H1 (cell line): ENCODE measurements around the gene ARHGEF7. TPM values are rescaled to one million over a fixed set of nuclear protein-coding genes. Genes with fewer than 3 reads are reported as not detected.

Experiments used
- CTCF ChIA-PET: fragments of 300-600 bp; sonication (Branson Sonifier 250); formaldehyde crosslinking; loops from one replicate; lab custom pipeline; 2021; ENCODE audit not compliant: partially characterized antibody; lab: Charles Lee
- POLR2A ChIA-PET: fragments of 300-600 bp; sonication (Branson Sonifier 250); formaldehyde crosslinking; loops from one replicate; lab custom pipeline; 2021; ENCODE audit warnings: inconsistent platforms; ENCODE audit not compliant: partially characterized antibody; lab: Charles Lee
- DNase-seq, 2 experiments: peaks; one replicate each; pipeline versions ENCODE4 v3.0.0 to v3.0.0-alpha.2; 2010 to 2022; ENCODE audit warnings: low spot score in 2 of 2, low read depth in 1 of 2, mixed read lengths in 1 of 2
- FAIRE-seq: peaks from 2 replicates; lab custom pipeline; 2011; peaks lifted over from hg19 to GRCh38; lab: Jason Lieb, UNC
- H2AFZ ChIP-seq: 2 replicates; pipeline ENCODE4 v1.8.1; 2012; ENCODE audit warnings: low read length, inconsistent platforms
- H2AK5ac ChIP-seq: 2 replicates; pipeline ENCODE4 v1.6.1; 2013; ENCODE audit warnings: low read depth, low read length
- H2BK120ac ChIP-seq: replicated peaks from 2 replicates; pipeline ENCODE3; 2013; ENCODE audit warnings: low read depth, low read length, inconsistent platforms
- H2BK12ac ChIP-seq: 2 replicates; pipeline ENCODE4 v1.6.1; 2013; ENCODE audit warnings: low read depth, low read length
- H2BK15ac ChIP-seq: 2 replicates; pipeline ENCODE4 v1.6.1; 2013; ENCODE audit warnings: low read length
- H2BK20ac ChIP-seq: 2 replicates; pipeline ENCODE4 v1.6.1; 2013; ENCODE audit warnings: low read length
- H2BK5ac ChIP-seq: 2 replicates; pipeline ENCODE4 v1.6.1; 2013; ENCODE audit warnings: low read depth, low read length
- H3K14ac ChIP-seq: 2 replicates; pipeline ENCODE4 v1.6.1; 2013; ENCODE audit warnings: inconsistent platforms; ENCODE audit not compliant: insufficient read length
- H3K18ac ChIP-seq: 2 replicates; pipeline ENCODE4 v1.6.1; 2013; ENCODE audit warnings: low read length; ENCODE audit errors: extremely low read depth
- H3K23ac ChIP-seq: 2 replicates; pipeline ENCODE4 v1.6.1; 2013; ENCODE audit warnings: inconsistent platforms; ENCODE audit not compliant: insufficient read length
- H3K23me2 ChIP-seq: 2 replicates; pipeline ENCODE4 v1.6.1; 2013; ENCODE audit warnings: low read depth, low read length
- H3K27ac ChIP-seq: 2 replicates; pipeline ENCODE4 v1.6.1; 2011; ENCODE audit warnings: low read depth, low read length, inconsistent platforms
- H3K27me3 ChIP-seq, 4 experiments: replicated peaks in 1 of 4; 1 replicate in 1 of 4; 2 replicates in 3 of 4; pipeline versions ENCODE4 v1.6.1 to v1.8.1; 2011 to 2013; ENCODE audit warnings: low read length in 3 of 4, mild to moderate bottlenecking in 3 of 4, inconsistent platforms in 2 of 4, mixed read lengths in 2 of 4, moderate library complexity in 1 of 4; ENCODE audit not compliant: control insufficient read depth in 3 of 4, insufficient read depth in 3 of 4; ENCODE audit errors: extremely low read depth in 1 of 4
- H3K36me3 ChIP-seq, 4 experiments: 2 replicates each; pipeline versions ENCODE4 v1.6.1 to v1.8.1; 2011 to 2013; ENCODE audit warnings: mild to moderate bottlenecking in 4 of 4, low read length in 3 of 4, moderate library complexity in 2 of 4, control low read depth in 1 of 4, inconsistent platforms in 1 of 4; ENCODE audit not compliant: insufficient read depth in 4 of 4, control insufficient read depth in 2 of 4
- H3K4ac ChIP-seq: replicated peaks from 2 replicates; pipeline ENCODE3; 2013; ENCODE audit warnings: low read length, low read depth, mixed read lengths, inconsistent platforms; ENCODE audit not compliant: insufficient read length
- H3K4me1 ChIP-seq, 4 experiments: replicated peaks in 1 of 4; 1 replicate in 1 of 4; 2 replicates in 3 of 4; pipeline versions ENCODE4 v1.6.1 to v1.8.1; 2011 to 2013; ENCODE audit warnings: low read length in 3 of 4, inconsistent platforms in 2 of 4, mixed read lengths in 1 of 4; ENCODE audit not compliant: insufficient read depth in 4 of 4, control insufficient read depth in 3 of 4
- H3K4me2 ChIP-seq, 2 experiments: 2 replicates each; pipeline versions ENCODE4 v1.6.1 to v1.8.1; 2011 to 2013; ENCODE audit warnings: low read depth in 2 of 2, low read length in 2 of 2, control low read depth in 1 of 2, inconsistent platforms in 1 of 2, mild to moderate bottlenecking in 1 of 2; ENCODE audit not compliant: insufficient read depth in 1 of 2
- H3K4me3 ChIP-seq, 4 experiments: fragments of 200-600, 300-600 bp in 1 of 4; sonication (generic), shearing (Covaris generic), sonication (Bioruptor Twin) in 1 of 4; 2 replicates each; pipeline versions ENCODE4 v1.5.1 to v1.8.1; 2011 to 2016; ENCODE audit warnings: low read length in 4 of 4, low read depth in 3 of 4, control low read depth in 2 of 4, inconsistent platforms in 2 of 4, mild to moderate bottlenecking in 2 of 4, mixed read lengths in 1 of 4, moderate library complexity in 1 of 4; ENCODE audit not compliant: insufficient read depth in 2 of 4; ENCODE audit errors: extremely low read depth in 1 of 4
- H3K56ac ChIP-seq: replicated peaks from 2 replicates; pipeline ENCODE3; 2013; ENCODE audit warnings: low read depth, mild to moderate bottlenecking, mixed read lengths, low read length, inconsistent platforms; ENCODE audit not compliant: insufficient read length
- H3K79me1 ChIP-seq: 2 replicates; pipeline ENCODE4 v1.6.1; 2013; ENCODE audit warnings: low read depth, low read length, control low read depth
- H3K79me2 ChIP-seq, 2 experiments: 2 replicates each; pipeline versions ENCODE4 v1.6.1 to v1.8.1; 2012 to 2013; ENCODE audit warnings: low read length in 2 of 2, mild to moderate bottlenecking in 2 of 2, inconsistent platforms in 1 of 2; ENCODE audit not compliant: insufficient read depth in 2 of 2, control insufficient read depth in 1 of 2
- H3K9ac ChIP-seq, 4 experiments: replicated peaks in 1 of 4; 1 replicate in 1 of 4; 2 replicates in 3 of 4; pipeline versions ENCODE4 v1.6.1 to v1.8.1; 2011 to 2013; ENCODE audit warnings: low read depth in 3 of 4, low read length in 3 of 4, control low read depth in 2 of 4, mild to moderate bottlenecking in 2 of 4, moderate library complexity in 2 of 4, inconsistent platforms in 1 of 4; ENCODE audit errors: extremely low read depth in 1 of 4
- H3K9me3 ChIP-seq, 2 experiments: 2 replicates each; pipeline versions ENCODE4 v1.6.1 to v1.8.1; 2012 to 2013; ENCODE audit warnings: mild to moderate bottlenecking in 2 of 2, moderate library complexity in 2 of 2, control low read depth in 1 of 2, inconsistent platforms in 1 of 2, low read depth in 1 of 2, low read length in 1 of 2, mixed read lengths in 1 of 2; ENCODE audit not compliant: insufficient read depth in 2 of 2
- H4K20me1 ChIP-seq, 2 experiments: replicated peaks in 1 of 2; 2 replicates each; pipeline versions ENCODE3 to v1.8.1; 2011 to 2013; ENCODE audit warnings: inconsistent platforms in 2 of 2, low read length in 2 of 2, mild to moderate bottlenecking in 1 of 2; ENCODE audit not compliant: insufficient read depth in 2 of 2, control insufficient read depth in 1 of 2
- H4K5ac ChIP-seq: 2 replicates; pipeline ENCODE4 v1.6.1; 2013; ENCODE audit warnings: low read length, low read depth, mixed read lengths, inconsistent platforms; ENCODE audit not compliant: insufficient read length
- H4K8ac ChIP-seq: 2 replicates; pipeline ENCODE4 v1.8.0; 2013; ENCODE audit warnings: mild to moderate bottlenecking, moderate library complexity, low read length, inconsistent platforms; ENCODE audit not compliant: insufficient read depth; ENCODE audit errors: extremely low read depth
- H4K91ac ChIP-seq: replicated peaks from 2 replicates; pipeline ENCODE3; 2013; ENCODE audit warnings: low read length, mixed read lengths, inconsistent platforms; ENCODE audit not compliant: insufficient read length
- CTCF ChIP-seq, 3 experiments: IDR thresholded peaks; 1 replicate in 2 of 3; 2 replicates in 1 of 3; pipeline versions ENCODE4 v1.5.1 to v1.6.1; 2011; ENCODE audit warnings: low read length in 3 of 3, mild to moderate bottlenecking in 3 of 3, inconsistent platforms in 2 of 3, low read depth in 1 of 3, moderate library complexity in 1 of 3; ENCODE audit not compliant: insufficient read depth in 1 of 3; ENCODE audit errors: control extremely low read depth in 1 of 3
- EP300 ChIP-seq, 2 experiments: IDR thresholded peaks; 1 replicate in 1 of 2; 2 replicates in 1 of 2; pipeline ENCODE4 v1.6.1; 2011 to 2012; ENCODE audit warnings: low read depth in 2 of 2, low read length in 2 of 2, mild to moderate bottlenecking in 2 of 2, borderline replicate concordance in 1 of 2, inconsistent platforms in 1 of 2, moderate library complexity in 1 of 2
- NRF1 ChIP-seq: IDR thresholded peaks from 2 replicates; pipeline ENCODE4 v1.6.1; 2011; ENCODE audit warnings: mild to moderate bottlenecking, low read depth, low read length, improper control_type of control experiment
- SIN3A ChIP-seq, 2 experiments: IDR thresholded peaks in 1 of 2; conservative IDR thresholded peaks in 1 of 2; 2 replicates each; pipeline ENCODE4 v1.6.1; 2011 to 2012; ENCODE audit warnings: low read length in 2 of 2, improper control_type of control experiment in 1 of 2, low read depth in 1 of 2, mild to moderate bottlenecking in 1 of 2
- WGBS, 2 experiments: shearing (Covaris generic) in 1 of 2; methylation state at CpG; one replicate each; pipeline versions ENCODE4 v1.1.6 to v1.1.7; 2013 to 2015; ENCODE audit warnings: low lambda C conversion rate in 2 of 2, mixed read lengths in 2 of 2, inconsistent platforms in 1 of 2, low coverage in 1 of 2, missing lambda C conversion rate in 1 of 2; ENCODE audit not compliant: insufficient replicate concordance in 2 of 2, insufficient coverage in 1 of 2, insufficient read length in 1 of 2; ENCODE audit errors: extremely low coverage in 1 of 2, missing lambda C conversion rate in 1 of 2; 5-methylcytosine and 5-hydroxymethylcytosine counted together
- polyA plus RNA-seq, 7 experiments: library from polyadenylated mRNA; depleted of rRNA in 3 of 7; stranded (reverse) in 5 of 7; unstranded in 2 of 7; fragments of >200 nt in 5 of 7; fragments of 200-250 nt in 2 of 7; gene quantifications; 1 replicate in 5 of 7; 2 replicates in 1 of 7; 4 replicates in 1 of 7; pipeline versions ENCODE4 v1.2.1 to v1.2.3, GENCODE V29; 2011 to 2013; ENCODE audit warnings: missing spikeins in 2 of 7, mixed read lengths in 2 of 7
- total RNA-seq: library from RNA; stranded (reverse); fragmentation: NEBNext Ultra II Directional; extraction: Animal tissue kit (Norgen Biotek cat#: 25700); gene quantifications from 2 replicates; pipeline ENCODE4 v1.2.1, GENCODE V29; 2021

The ARHGEF7 gene
- total and polyA plus RNA-seq, 2 of the 8 experiments (the other 6 are each of a cell fraction or from before 2014, with no cell fraction given), result 26.2 to 56.5 TPM

- no peak overlapping the region for H2BK12ac ChIP-seq
- H3K23me2 ChIP-seq, result peaks cover 2% of the 10 kb centered on the region; the same call in 1 of the 2 replicates
- peak overlapping the region; percentile 70 to 94 (median 89) for H3K9ac ChIP-seq
- H3K36me3 ChIP-seq, result no peaks in the 10 kb centered on the region
- no peak overlapping the region for H2AK5ac ChIP-seq
- FAIRE-seq (no peak), DNase-seq (no peak)
- H3K14ac ChIP-seq, result no peak overlapping the region
- H2AFZ ChIP-seq, result no peak overlapping the region
- H3K4me2 ChIP-seq, result peak overlapping the region; percentile 65 to 94
- H3K4ac ChIP-seq, result no peak overlapping the region
- no peak overlapping the region for H2BK120ac ChIP-seq
- no peaks in the 10 kb centered on the region for H3K79me1 ChIP-seq
- peak overlapping the region; percentile 73 to 86 (median 78) for H3K4me3 ChIP-seq
- H3K23ac ChIP-seq, result no peak overlapping the region
- peaks cover 0 to 1% (median 0%) of the 10 kb centered on the region in 4 experiments; a peak in 1 of 7 replicates for H3K27me3 ChIP-seq
- peak overlapping the region; percentile 89 for H3K27ac ChIP-seq
- peaks cover 5 to 50% of the 10 kb centered on the region in 2 experiments; a peak in 3 of 4 replicates for H3K79me2 ChIP-seq
- ChIA-PET POLR2A (interaction anchor here (0.9 to 1.7 kb wide), 2 partner anchors 37 to 71 kb away, joined by 3 read pairs; no protein-coding TSS in a partner anchor), CTCF (interaction anchor here (1.1 kb wide), 1 partner anchor 11 kb away, joined by 6 read pairs; no protein-coding TSS in a partner anchor)
- no peak overlapping the region for H4K91ac ChIP-seq
- 2% methylated on average over 20 of the region's 31 CpGs; no CpG with 5 or more reads in 1 of the 2 experiments for WGBS, 2 experiments
- no peak overlapping the region for H3K18ac ChIP-seq
- H2BK20ac ChIP-seq, result no peak overlapping the region
- H3K9me3 ChIP-seq, result no peaks in the 10 kb centered on the region
- H4K8ac ChIP-seq, result peak overlapping the region; percentile 99; the same call in 1 of the 2 replicates
- peak overlapping the region; percentile 74 for H3K56ac ChIP-seq
- H3K4me1 ChIP-seq, result peaks cover 0 to 6% (median 0%) of the 10 kb centered on the region in 4 experiments; a peak in 1 of 7 replicates
- peak overlapping the region; percentile 18 for H4K5ac ChIP-seq
- peak overlapping the region; percentile 23; the same call in 1 of the 2 replicates for H2BK5ac ChIP-seq
- H2BK15ac ChIP-seq, result no peak overlapping the region
- H4K20me1 ChIP-seq, result peaks cover 5 to 8% of the 10 kb centered on the region in 2 experiments
- no peak for TF ChIP-seq EP300 (IDR thresholded peaks at IDR 0.05; ENCODE audit: borderline replicate concordance in 1 of 2, low read depth in 2 of 2, low read length in 2 of 2)
- 0 out of 4 replicates have a peak, but pooled peaks of 1 of the 2 experiments have one; percentile 10 for TF ChIP-seq SIN3A (conservative IDR thresholded peaks at IDR 0.05 in 1 of 2, IDR thresholded peaks at IDR 0.05 in 1 of 2; ENCODE audit: low read depth in 1 of 2, low read length in 2 of 2)
- peak in 1 of 3 experiments; percentile 5; a peak in 2 of 4 replicates for TF ChIP-seq CTCF (IDR thresholded peaks at IDR 0.05; ENCODE audit: control extremely low read depth in 1 of 3, insufficient read depth in 1 of 3, low read depth in 1 of 3, low read length in 3 of 3)
- no peak for TF ChIP-seq NRF1
These were observed 38.8 kb downstream of the ARHGEF7 start for GRCh38 chr13:111153977-111154332.
